Activated naive CD4-positive, alpha-beta T cell treated with anti-CD3 and anti-CD28 coated beads, Interleukin-2, amount 50 U/mL, for 16 hours (primary cell): ENCODE measurements around the gene SSX2.
"Not testable (repeated sequence)": the region's sequence is repeated elsewhere in the genome, so short reads cannot be mapped to it uniquely, and the experiment has no call there.

ENCODE experiments used
- DNase-seq: peaks from one replicate; pipeline ENCODE4 v3.0.0-alpha.2; 2020

SSX2 gene

DNA sequence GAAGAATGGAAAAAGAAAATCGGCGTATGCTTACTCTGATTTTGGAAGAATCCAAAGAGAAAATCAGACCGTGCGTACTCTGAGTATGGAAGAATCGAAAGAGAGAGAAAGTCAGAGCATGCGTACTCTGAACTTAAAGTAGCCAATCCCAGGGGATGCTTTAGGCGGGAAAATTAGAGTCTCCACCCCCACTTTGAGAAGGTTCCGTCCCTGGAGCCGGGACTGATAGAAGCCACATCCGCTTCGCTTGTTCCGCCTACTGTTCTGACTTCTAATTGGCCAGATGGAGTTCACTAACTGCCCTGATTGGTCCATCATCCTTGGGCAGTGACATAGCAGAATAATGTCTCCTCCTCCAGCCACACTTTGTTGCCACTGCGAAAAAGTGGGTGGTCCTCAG, at the start of gene SSX2:
Gene SSX2 (minus strand): TSS at position 101 of the 400 bp plus-strand sequence. CDS start 1,429 bp downstream, outside the sequence.
- DNase-seq, result not testable (repeated sequence)

- DNase-seq, result not testable (repeated sequence)
Measured at GRCh38 chrX:52750952-52751351, 44.0 kb upstream of the SSX2 start, which contains the start of gene SSX2B. Gene SSX2B (plus strand): TSS chrX:52751252. CDS start chrX:52752681, 1,429 bp downstream.

DNA sequence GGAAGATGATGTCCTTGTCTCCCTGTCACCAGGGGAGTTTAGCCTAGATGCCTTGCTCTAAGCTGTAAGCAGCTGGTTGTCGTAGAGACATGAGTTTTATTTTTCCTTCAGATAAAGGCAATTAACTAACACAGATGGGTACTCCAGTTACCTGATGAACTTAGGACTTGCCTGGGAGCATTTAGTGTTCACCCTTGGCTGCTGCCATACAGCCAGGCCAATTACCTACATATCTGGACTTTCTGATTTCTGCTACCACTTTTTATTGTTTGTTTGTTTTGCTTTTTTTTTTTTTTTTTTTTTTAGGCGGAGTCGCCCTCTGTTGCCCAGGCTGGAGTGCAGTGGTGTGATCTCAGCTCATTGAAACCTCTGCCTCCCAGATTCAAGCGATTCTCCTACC, 14.9 kb downstream of the SSX2 start:
- not testable (repeated sequence) for DNase-seq

DNA sequence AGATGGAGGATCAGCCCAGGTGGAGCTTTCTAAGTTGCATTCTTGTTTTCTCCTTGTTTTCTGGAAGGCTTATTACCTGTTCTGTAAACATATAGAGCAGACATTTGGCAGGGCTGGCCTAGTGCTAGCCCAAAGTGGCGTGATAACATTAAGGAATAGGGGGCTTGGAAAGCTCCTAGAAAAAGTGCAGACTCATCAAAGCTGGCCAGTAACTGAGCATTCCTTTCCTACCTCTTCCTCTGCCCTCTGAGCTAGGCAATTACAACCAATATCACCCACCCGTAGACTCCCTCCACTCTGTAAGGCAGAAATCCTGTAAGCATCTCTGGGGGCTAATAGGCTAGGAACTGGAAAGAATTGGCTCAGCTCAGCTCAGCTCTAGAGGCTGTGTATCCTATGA, 44.8 kb downstream of the SSX2 start:
- DNase-seq, result not testable (repeated sequence)

GRCh38 chrX:52655475-52655874, 51.5 kb downstream of the SSX2 start:
- DNase-seq, result not testable (repeated sequence)

DNA sequence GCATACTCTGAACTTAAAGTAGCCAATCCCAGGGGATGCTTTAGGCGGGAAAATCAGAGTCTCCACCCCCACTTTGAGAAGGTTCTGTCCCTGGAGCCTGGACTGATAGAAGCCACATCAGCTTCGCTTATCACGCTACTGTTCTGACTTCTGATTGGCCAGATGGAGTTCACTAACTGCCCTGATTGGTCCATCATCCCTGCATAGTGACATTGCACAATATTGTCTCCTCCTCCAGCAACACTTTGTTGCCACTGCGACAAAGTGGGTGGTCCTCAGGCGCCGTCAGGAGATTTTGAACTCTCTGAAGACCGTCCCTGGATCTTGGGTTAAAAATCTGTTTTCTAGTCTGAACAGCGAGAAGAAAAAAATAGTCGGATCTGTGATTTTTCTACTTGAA, 52.2 kb downstream of the SSX2 start, which contains the start of gene SSX7:
Gene SSX7 (minus strand): TSS at position 101 of the 400 bp plus-strand sequence. CDS start 1,428 bp downstream, outside the sequence.
- DNase-seq, result not testable (repeated sequence)

- not testable (repeated sequence) for DNase-seq
Measured at GRCh38 chrX:52650676-52651075, 56.3 kb downstream of the SSX2 start.

DNA sequence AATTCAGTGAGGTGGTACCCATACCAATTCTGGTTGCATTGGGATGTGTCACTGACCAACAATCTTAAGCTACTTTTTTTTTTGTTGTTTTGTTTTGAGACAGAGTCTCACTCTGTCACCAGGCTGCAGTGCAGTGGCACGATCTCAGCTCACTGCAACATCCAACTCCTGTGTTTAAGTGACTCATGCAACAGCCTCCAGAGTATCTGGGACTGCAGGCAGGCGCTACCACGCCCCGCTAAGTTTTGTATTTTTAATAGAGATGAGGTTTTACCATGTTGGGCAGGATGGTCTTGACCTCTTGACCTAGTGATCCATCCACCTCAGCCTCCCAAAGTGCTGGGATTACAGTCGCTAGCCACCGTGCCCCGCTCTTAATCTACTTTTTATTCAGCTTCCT, 58.0 kb downstream of the SSX2 start:
- not testable (repeated sequence) for DNase-seq
